CD8-positive, alpha-beta memory T cell (primary cell): ENCODE measurements around the gene SEMA3D. TPM values are rescaled to one million over a fixed set of nuclear protein-coding genes. Genes with fewer than 3 reads are reported as not detected.
"Not testable (repeated sequence)": the region's sequence is repeated elsewhere in the genome, so short reads cannot be mapped to it uniquely, and the experiment has no call there.

ENCODE experiments used
- CTCF ChIA-PET: fragments of 350-600 bp; sonication (Branson Sonifier 250); formaldehyde crosslinking; loops from one replicate; lab custom pipeline; 2021; ENCODE audit warnings: antibody characterized with exemption; lab: Charles Lee
- POLR2A ChIA-PET: fragments of 350-600 bp; sonication (Branson Sonifier 250); formaldehyde crosslinking; loops from one replicate; lab custom pipeline; 2021; ENCODE audit warnings: antibody characterized with exemption; lab: Charles Lee
- DNase-seq, 5 donors: peaks; one replicate each; pipeline versions ENCODE4 v3.0.0 to v3.0.0-alpha.2; 2020 to 2022; ENCODE audit warnings: mixed read lengths in 1 of 5
- H3K27ac ChIP-seq: one replicate; pipeline ENCODE4 v1.7.0; 2013; ENCODE audit warnings: low read depth, mild to moderate bottlenecking, low read length, moderate library complexity
- H3K27me3 ChIP-seq: 2 replicates; pipeline ENCODE4 v1.7.0; 2013; ENCODE audit warnings: low read length, mild to moderate bottlenecking; ENCODE audit not compliant: insufficient read depth, poor library complexity, severe bottlenecking
- H3K36me3 ChIP-seq: 2 replicates; pipeline ENCODE4 v1.7.0; 2013; ENCODE audit warnings: mild to moderate bottlenecking, low read length, moderate library complexity; ENCODE audit not compliant: insufficient read depth
- H3K4me1 ChIP-seq: 2 replicates; pipeline ENCODE4 v1.7.0; 2013; ENCODE audit warnings: mild to moderate bottlenecking, low read length, moderate library complexity; ENCODE audit not compliant: insufficient read depth
- H3K4me3 ChIP-seq: 2 replicates; pipeline ENCODE4 v1.7.0; 2013; ENCODE audit warnings: mild to moderate bottlenecking, low read length
- H3K9me3 ChIP-seq: 2 replicates; pipeline ENCODE4 v1.7.0; 2013; ENCODE audit warnings: mild to moderate bottlenecking, low read length
- H3K27ac Mint-ChIP-seq, 8 donors: one replicate each; pipeline ENCODE4 v1.8.0; 2020 to 2021; ENCODE audit warnings: mixed read lengths in 8 of 8, mild to moderate bottlenecking in 6 of 8, inconsistent platforms in 3 of 8, moderate library complexity in 3 of 8
- H3K27me3 Mint-ChIP-seq, 2 donors: one replicate each; pipeline ENCODE4 v1.8.0; 2020 to 2021; ENCODE audit warnings: mixed read lengths in 2 of 2, mild to moderate bottlenecking in 1 of 2, moderate library complexity in 1 of 2
- H3K36me3 Mint-ChIP-seq, 3 donors: one replicate each; pipeline ENCODE4 v1.8.0; 2020 to 2021; ENCODE audit warnings: mixed read lengths in 3 of 3, inconsistent platforms in 1 of 3, mild to moderate bottlenecking in 1 of 3
- H3K4me1 Mint-ChIP-seq, 3 donors: one replicate each; pipeline ENCODE4 v1.8.0; 2020 to 2021; ENCODE audit warnings: mixed read lengths in 3 of 3, inconsistent platforms in 1 of 3, mild to moderate bottlenecking in 1 of 3
- H3K4me3 Mint-ChIP-seq, 7 donors: one replicate each; pipeline ENCODE4 v1.8.0; 2020 to 2021; ENCODE audit warnings: mixed read lengths in 7 of 7, mild to moderate bottlenecking in 6 of 7, moderate library complexity in 4 of 7, inconsistent platforms in 2 of 7
- H3K9me3 Mint-ChIP-seq, 5 donors: one replicate each; pipeline ENCODE4 v1.8.0; 2020 to 2022; ENCODE audit warnings: mixed read lengths in 5 of 5, mild to moderate bottlenecking in 3 of 5, moderate library complexity in 2 of 5, inconsistent platforms in 1 of 5
- polyA plus RNA-seq: library from polyadenylated mRNA; unstranded; fragments of 300-500 nt; fragmentation: Illumina TruSeq; gene quantifications from one replicate; pipeline ENCODE4 v1.2.3, GENCODE V29; 2021
- total RNA-seq, 2 experiments: library from RNA; stranded (reverse); gene quantifications; one replicate each; pipeline ENCODE4 v1.2.3, GENCODE V29; 2021

The SEMA3D gene
- total and polyA plus RNA-seq, 3 experiments from 2014 or later = not detected

GRCh38 chr7:85000735-85001350, 186.0 kb downstream of the SEMA3D start:
- no peak overlapping the region for H3K27ac ChIP-seq
- no peak overlapping the region for H3K27ac Mint-ChIP-seq
- CTCF ChIA-PET = no interaction called here
- H3K4me3 Mint-ChIP-seq = no peak overlapping the region
- no peaks in the 10 kb centered on the region for H3K9me3 ChIP-seq
- H3K36me3 ChIP-seq = no peaks in the 10 kb centered on the region
- H3K36me3 Mint-ChIP-seq = peaks cover 0 to 2% (median 0%) of the 10 kb centered on the region in 3 donors
- H3K4me1 Mint-ChIP-seq = no peaks in the 10 kb centered on the region
- DNase-seq = no peak
- POLR2A ChIA-PET = no interaction called here
- H3K4me1 ChIP-seq = no peaks in the 10 kb centered on the region
- H3K27me3 ChIP-seq = no peaks in the 10 kb centered on the region
- peaks cover 0 to 22% (median 3%) of the 10 kb centered on the region in 5 donors for H3K9me3 Mint-ChIP-seq
- no peak overlapping the region for H3K4me3 ChIP-seq
- H3K27me3 Mint-ChIP-seq = no peaks in the 10 kb centered on the region

DNA sequence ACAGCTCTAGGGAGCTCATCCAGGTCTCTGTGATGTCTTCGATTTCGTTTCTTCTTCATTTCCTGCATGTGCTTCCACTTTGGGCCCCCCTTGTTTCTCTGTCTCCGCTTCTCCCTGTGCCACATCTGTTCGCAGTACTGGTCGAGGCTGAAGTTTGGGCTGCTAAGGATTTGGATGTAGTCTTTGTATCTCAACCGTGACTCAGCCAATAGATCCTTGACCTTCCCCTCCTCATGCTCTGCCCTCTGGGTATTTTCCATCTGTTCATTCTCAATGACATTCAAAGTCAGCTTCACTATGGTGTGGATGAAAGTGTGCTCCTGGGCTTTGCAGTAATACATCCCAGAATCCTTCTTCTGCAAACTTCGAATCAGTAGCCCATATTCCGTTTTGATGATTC, 187.4 kb downstream of the SEMA3D start:
- Mint-ChIP-seq H3K9me3 (peaks cover 0 to 22% (median 3%) of the 10 kb centered on the region in 5 donors), H3K36me3 (peaks cover 0 to 2% (median 0%) of the 10 kb centered on the region in 3 donors), H3K4me1 (no peaks in the 10 kb centered on the region), H3K27me3 (no peaks in the 10 kb centered on the region), H3K4me3 (no peak overlapping the region), H3K27ac (no peak overlapping the region)
- ChIA-PET POLR2A (no interaction called here), CTCF (no interaction called here)
- H3K27me3 ChIP-seq = no peaks in the 10 kb centered on the region
- no peaks in the 10 kb centered on the region for H3K4me1 ChIP-seq
- H3K9me3 ChIP-seq = no peaks in the 10 kb centered on the region
- no peak overlapping the region for H3K4me3 ChIP-seq
- H3K36me3 ChIP-seq = no peaks in the 10 kb centered on the region
- no peak overlapping the region for H3K27ac ChIP-seq
- no peak for DNase-seq

DNA sequence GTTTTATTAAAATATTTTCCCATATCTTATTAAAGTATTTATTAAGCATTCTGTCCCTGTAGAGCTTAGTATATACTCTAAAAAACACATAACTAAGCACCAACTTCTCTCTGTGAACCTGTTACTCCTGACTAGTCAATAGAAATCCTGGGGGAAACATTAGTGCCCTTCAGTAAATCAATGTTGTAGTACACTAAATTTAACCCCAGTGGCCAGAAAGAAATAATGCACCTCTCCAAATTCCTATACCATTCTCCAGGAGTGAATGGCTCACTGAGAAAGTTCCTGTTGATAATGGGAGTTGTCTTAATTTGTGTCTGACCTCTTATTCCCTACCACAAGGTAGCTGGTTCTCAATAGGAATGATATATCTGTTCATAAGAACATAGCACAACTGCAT, 188.2 kb downstream of the SEMA3D start:
- no peak overlapping the region for H3K27ac ChIP-seq
- no peaks in the 10 kb centered on the region for H3K27me3 ChIP-seq
- Mint-ChIP-seq H3K27ac (no peak overlapping the region), H3K9me3 (peaks cover 0 to 22% (median 3%) of the 10 kb centered on the region in 5 donors), H3K4me1 (no peaks in the 10 kb centered on the region), H3K36me3 (peaks cover 0 to 2% (median 0%) of the 10 kb centered on the region in 3 donors), H3K27me3 (no peaks in the 10 kb centered on the region), H3K4me3 (no peak overlapping the region)
- H3K36me3 ChIP-seq = no peaks in the 10 kb centered on the region
- ChIA-PET POLR2A (no interaction called here), CTCF (no interaction called here)
- no peaks in the 10 kb centered on the region for H3K9me3 ChIP-seq
- H3K4me3 ChIP-seq = no peak overlapping the region
- no peak for DNase-seq
- H3K4me1 ChIP-seq = no peaks in the 10 kb centered on the region

DNA sequence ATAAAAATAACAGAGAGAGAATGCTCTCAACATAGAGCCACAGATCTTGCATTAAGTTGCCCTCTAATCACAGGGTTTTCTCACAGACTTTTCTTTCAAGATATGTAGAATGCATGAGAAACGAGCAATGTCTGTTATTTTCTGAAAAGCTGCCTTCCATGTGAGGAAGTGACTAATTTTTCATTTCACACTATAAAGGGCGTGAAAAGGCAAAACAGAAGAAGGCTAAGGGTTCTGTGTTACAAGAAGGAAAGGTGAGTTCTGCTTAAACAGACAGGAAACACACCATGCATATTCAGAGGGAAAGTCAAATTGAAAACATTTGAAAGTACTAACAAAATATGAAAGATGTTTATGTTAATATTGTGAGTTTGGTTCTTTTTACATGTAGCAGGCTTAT, 189.2 kb downstream of the SEMA3D start:
- CTCF ChIA-PET = no interaction called here
- H3K4me1 Mint-ChIP-seq = no peaks in the 10 kb centered on the region
- H3K4me1 ChIP-seq = no peaks in the 10 kb centered on the region

DNA sequence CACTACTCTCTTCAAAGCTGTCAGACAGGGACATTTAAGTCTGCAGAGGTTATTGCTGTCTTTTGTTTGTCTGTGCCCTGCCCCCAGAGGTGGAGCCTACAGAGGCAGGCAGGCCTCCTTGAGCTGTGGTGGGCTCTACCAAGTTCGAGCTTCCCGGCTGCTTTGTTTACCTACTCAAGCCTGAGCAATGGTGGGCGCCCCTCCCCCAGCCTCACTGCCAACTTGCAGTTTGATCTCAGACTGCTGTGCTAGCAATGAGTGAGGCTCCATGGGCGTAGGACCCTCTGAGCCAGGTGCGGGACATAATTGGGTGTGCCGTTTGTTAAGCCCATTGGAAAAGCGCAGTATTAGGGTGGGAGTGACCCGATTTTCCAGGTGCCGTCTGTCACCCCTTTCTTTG, 193.9 kb downstream of the SEMA3D start:
- H3K4me1 Mint-ChIP-seq, H3K4me3 Mint-ChIP-seq, POLR2A ChIA-PET, H3K27ac Mint-ChIP-seq, CTCF ChIA-PET, DNase-seq, H3K4me1 ChIP-seq, H3K27me3 Mint-ChIP-seq, H3K9me3 ChIP-seq, H3K4me3 ChIP-seq, H3K27ac ChIP-seq, H3K36me3 Mint-ChIP-seq, H3K36me3 ChIP-seq, H3K27me3 ChIP-seq: not testable (repeated sequence)
- peaks cover 0 to 17% (median 6%) of the 10 kb centered on the region in 5 donors for H3K9me3 Mint-ChIP-seq

More for the DNA sequence above, 189.2 kb downstream of the SEMA3D start:
- Histone ChIP-seq H3K4me3 (no peak overlapping the region), H3K27me3 (no peaks in the 10 kb centered on the region), H3K9me3 (no peaks in the 10 kb centered on the region), H3K36me3 (no peaks in the 10 kb centered on the region), H3K27ac (no peak overlapping the region)
- Mint-ChIP-seq H3K36me3 (peaks cover 0 to 2% (median 0%) of the 10 kb centered on the region in 3 donors), H3K9me3 (peaks cover 0 to 22% (median 3%) of the 10 kb centered on the region in 5 donors), H3K27ac (no peak overlapping the region), H3K4me3 (no peak overlapping the region), H3K27me3 (no peaks in the 10 kb centered on the region)
- DNase-seq = no peak
- POLR2A ChIA-PET = no interaction called here

GRCh38 chr7:84985073-84985784, 201.6 kb downstream of the SEMA3D start:
- no peak overlapping the region for H3K27ac ChIP-seq
- POLR2A ChIA-PET = no interaction called here
- H3K9me3 Mint-ChIP-seq = peaks cover 4 to 17% (median 9%) of the 10 kb centered on the region in 5 donors
- no peaks in the 10 kb centered on the region for H3K27me3 Mint-ChIP-seq
- no peaks in the 10 kb centered on the region for H3K9me3 ChIP-seq
- H3K27me3 ChIP-seq = no peaks in the 10 kb centered on the region
- CTCF ChIA-PET = no interaction called here
- H3K36me3 Mint-ChIP-seq = no peaks in the 10 kb centered on the region
- no peaks in the 10 kb centered on the region for H3K4me1 Mint-ChIP-seq
- H3K4me1 ChIP-seq = no peaks in the 10 kb centered on the region
- no peak overlapping the region for H3K27ac Mint-ChIP-seq
- no peak for DNase-seq
- no peaks in the 10 kb centered on the region for H3K36me3 ChIP-seq
- no peak overlapping the region for H3K4me3 Mint-ChIP-seq
- H3K4me3 ChIP-seq = no peak overlapping the region

DNA sequence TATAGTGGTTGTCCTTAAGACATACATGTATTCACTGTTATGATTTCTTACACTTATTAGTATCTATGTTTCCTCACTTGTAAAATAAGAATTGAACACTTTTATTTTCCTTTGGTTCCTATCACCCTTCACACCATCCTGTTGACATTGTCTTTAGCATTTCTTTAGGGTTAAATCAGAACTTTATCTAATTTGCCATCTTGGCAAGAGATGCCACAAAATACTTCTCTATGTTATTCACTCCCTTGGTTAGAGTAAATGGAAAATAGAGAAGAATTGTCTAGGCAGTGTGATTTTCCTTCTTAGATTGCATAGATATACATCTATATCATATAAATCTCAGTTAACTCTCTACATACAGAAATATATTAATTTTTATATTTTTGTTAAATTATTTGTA, 204.7 kb downstream of the SEMA3D start:
- DNase-seq = no peak
- no peak overlapping the region for H3K27ac ChIP-seq
- no peak overlapping the region for H3K4me3 ChIP-seq
- H3K9me3 ChIP-seq = no peaks in the 10 kb centered on the region
- no peaks in the 10 kb centered on the region for H3K36me3 Mint-ChIP-seq
- H3K27ac Mint-ChIP-seq = no peak overlapping the region
- no peaks in the 10 kb centered on the region for H3K36me3 ChIP-seq
- H3K4me1 Mint-ChIP-seq = no peaks in the 10 kb centered on the region
- H3K4me3 Mint-ChIP-seq = no peak overlapping the region
- H3K4me1 ChIP-seq = no peaks in the 10 kb centered on the region
- H3K27me3 Mint-ChIP-seq = no peaks in the 10 kb centered on the region
- H3K9me3 Mint-ChIP-seq = peaks cover 4 to 21% (median 15%) of the 10 kb centered on the region in 5 donors
- CTCF ChIA-PET = no interaction called here
- no peaks in the 10 kb centered on the region for H3K27me3 ChIP-seq
- POLR2A ChIA-PET = no interaction called here

DNA sequence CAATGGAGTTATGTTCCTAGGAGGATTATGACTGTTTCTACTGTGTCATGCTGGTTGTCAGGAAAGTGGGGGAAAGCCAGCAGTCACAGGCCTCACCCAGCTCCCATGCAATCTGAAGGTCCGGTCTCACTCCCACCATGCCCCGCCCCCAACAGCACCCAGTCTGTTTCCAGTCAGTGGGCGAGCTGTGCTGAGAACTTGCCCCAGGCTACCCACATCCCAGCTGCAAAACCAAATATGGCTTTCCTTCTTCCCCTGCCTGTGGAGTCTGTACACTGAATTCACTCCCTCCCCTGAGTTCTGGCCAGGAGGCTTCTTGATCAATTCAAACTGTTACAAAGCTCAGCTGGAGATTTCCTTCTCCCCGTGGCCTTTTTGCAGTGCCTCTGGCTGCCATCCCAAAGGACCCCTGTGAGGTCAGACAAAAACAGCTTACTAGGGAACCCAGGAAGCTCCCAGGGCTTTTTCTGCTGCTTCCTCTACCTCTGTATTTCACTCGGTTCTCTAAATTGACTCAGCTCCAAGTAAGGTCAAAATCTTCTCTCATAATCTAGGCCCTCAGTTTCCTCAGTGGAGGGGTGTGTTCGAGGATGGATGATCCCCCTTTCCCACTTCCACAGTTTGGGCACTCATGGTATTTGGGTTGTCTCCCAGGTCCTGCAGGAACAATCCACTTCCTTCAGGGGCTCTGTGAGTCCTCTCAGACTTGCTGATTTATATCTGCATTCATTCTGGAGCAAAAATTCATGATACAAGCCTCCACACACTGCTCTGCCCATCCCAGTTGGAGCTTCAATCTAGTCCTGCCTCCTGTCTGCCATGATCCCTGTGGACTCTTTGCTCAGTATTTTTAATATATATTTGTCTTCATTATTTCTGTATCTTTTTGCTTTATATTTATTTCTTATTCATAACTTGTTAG, 205.5 kb downstream of the SEMA3D start:
- Histone ChIP-seq H3K27ac (no peak overlapping the region), H3K27me3 (no peaks in the 10 kb centered on the region), H3K36me3 (no peaks in the 10 kb centered on the region), H3K4me3 (no peak overlapping the region), H3K9me3 (no peaks in the 10 kb centered on the region), H3K4me1 (no peaks in the 10 kb centered on the region)
- no peaks in the 10 kb centered on the region for H3K27me3 Mint-ChIP-seq
- POLR2A ChIA-PET = no interaction called here
- no peaks in the 10 kb centered on the region for H3K36me3 Mint-ChIP-seq
- H3K9me3 Mint-ChIP-seq = peaks cover 4 to 23% (median 15%) of the 10 kb centered on the region in 5 donors
- no peak overlapping the region for H3K4me3 Mint-ChIP-seq
- CTCF ChIA-PET = no interaction called here
- no peaks in the 10 kb centered on the region for H3K4me1 Mint-ChIP-seq
- no peak for DNase-seq
- no peak overlapping the region for H3K27ac Mint-ChIP-seq
